T-helper 22 cell (primary cell): ENCODE measurements around the gene PIGC.

ENCODE experiments used
- DNase-seq: peaks from one replicate; pipeline ENCODE4 v3.0.0-alpha.2; 2020; ENCODE audit warnings: low read depth

Gene PIGC

GRCh38 chr1:172430128-172430454 lies 13.8 kb downstream of the PIGC start:
- DNase-seq, result no peak

GRCh38 chr1:172429331-172430127 lies 14.3 kb downstream of the PIGC start:
- no peak for DNase-seq

GRCh38 chr1:172427191-172427590 lies 16.7 kb downstream of the PIGC start:
- no peak for DNase-seq

GRCh38 chr1:172425339-172425738 lies 18.5 kb downstream of the PIGC start:
- DNase-seq, result no peak

GRCh38 chr1:172423336-172423735 lies 20.5 kb downstream of the PIGC start:
- DNase-seq, result no peak

- no peak for DNase-seq
Measured at GRCh38 chr1:172421974-172422604, 21.8 kb downstream of the PIGC start.

- no peak for DNase-seq
Measured at GRCh38 chr1:172420385-172420784, 23.5 kb downstream of the PIGC start, which contains the start of gene C1orf105. C1orf105 (plus strand) TSS chr1:172420685; CDS start chr1:172420886, 201 bp downstream.

GRCh38 chr1:172417557-172417956 lies 26.3 kb downstream of the PIGC start:
- no peak for DNase-seq

GRCh38 chr1:172416496-172417035 lies 27.3 kb downstream of the PIGC start:
- no peak for DNase-seq

GRCh38 chr1:172414331-172414730 lies 29.5 kb downstream of the PIGC start:
- no peak for DNase-seq

- no peak for DNase-seq
Measured at GRCh38 chr1:172411791-172412338, 32.0 kb downstream of the PIGC start.

GRCh38 chr1:172410027-172410426 lies 33.8 kb downstream of the PIGC start:
- no peak for DNase-seq

GRCh38 chr1:172408958-172409357 lies 34.9 kb downstream of the PIGC start:
- DNase-seq, result no peak

GRCh38 chr1:172406968-172407367 lies 36.9 kb downstream of the PIGC start:
- no peak for DNase-seq

- DNase-seq, result no peak
Measured at GRCh38 chr1:172405912-172406311, 38.0 kb downstream of the PIGC start.

GRCh38 chr1:172404121-172404520 lies 39.7 kb downstream of the PIGC start:
- DNase-seq, result no peak

GRCh38 chr1:172402878-172403569 lies 40.8 kb downstream of the PIGC start:
- DNase-seq, result no peak

- DNase-seq, result no peak
Measured at GRCh38 chr1:172401892-172402291, 42.0 kb downstream of the PIGC start.

GRCh38 chr1:172401477-172401876 lies 42.4 kb downstream of the PIGC start:
- DNase-seq, result no peak

GRCh38 chr1:172400722-172401105 lies 43.2 kb downstream of the PIGC start:
- DNase-seq, result no peak

- DNase-seq, result no peak
Measured at GRCh38 chr1:172399756-172400721, 43.8 kb downstream of the PIGC start.
